Pancreas (tissue), 10 donors: ENCODE measurements around the gene PHLDB1. TPM values are rescaled to one million over a fixed set of nuclear protein-coding genes. Genes with fewer than 3 reads are reported as not detected.
"Not testable (repeated sequence)": the region's sequence is repeated elsewhere in the genome, so short reads cannot be mapped to it uniquely, and the experiment has no call there.

Source experiments
- ATAC-seq, 4 donors: fragments of 200-7000 bp; cut with Tn5 transposase; one replicate each; pipeline versions ENCODE4 v1.8.0 to v1.9.1; 2020; ENCODE audit warnings: mild to moderate bottlenecking in 4 of 4, moderate library complexity in 4 of 4
- DNase-seq, 6 donors: peaks; one replicate each; pipeline ENCODE4 v3.0.0-alpha.2; 2020
- FAIRE-seq: peaks from 2 replicates; lab custom pipeline; 2012; peaks lifted over from hg19 to GRCh38; lab: Jason Lieb, UNC
- H3K27ac ChIP-seq, 4 donors: fragments of 200-600 bp; sonication (generic); 1 replicate in 3 of 4; 2 replicates in 1 of 4; pipeline versions ENCODE4 v1.5.0 to v1.8.0; 2020
- H3K27me3 ChIP-seq, 4 donors: fragments of 200-600 bp; one replicate each; pipeline ENCODE4 v1.8.0; 2021
- H3K36me3 ChIP-seq, 3 donors: fragments of 200-600 bp; sonication (generic) in 1 of 3; one replicate each; pipeline versions ENCODE4 v1.5.0 to v1.8.0; 2020 to 2021
- H3K4me1 ChIP-seq, 3 donors: fragments of 200-600 bp; one replicate each; pipeline ENCODE4 v1.8.0; 2021
- H3K4me3 ChIP-seq, 4 donors: fragments of 200-600 bp; sonication (generic) in 2 of 4; one replicate each; pipeline versions ENCODE4 v1.5.0 to v1.8.0; 2020 to 2021
- H3K9me3 ChIP-seq, 4 donors: fragments of 200-600 bp; one replicate each; pipeline ENCODE4 v1.8.0; 2021
- CTCF ChIP-seq, 4 donors: fragments of 200-600 bp; sonication (generic) in 3 of 4; IDR thresholded peaks; one replicate each; pipeline versions ENCODE4 v1.5.0 to v1.8.0; 2021; ENCODE audit warnings: antibody characterized with exemption in 4 of 4
- WGBS, 2 donors: extraction: QIAGEN DNeasy Blood & Tissue Kit; methylation state at CpG; one replicate each; pipeline ENCODE4 v1.1.7; 2013; 5-methylcytosine and 5-hydroxymethylcytosine counted together
- intact Hi-C, 3 donors: fragments of 100-400 bp; cut with DNase I; formaldehyde crosslinking; loops; one replicate each; pipeline versions ENCODE4 v1.11.1 to v1.14.2; 2022
- polyA plus RNA-seq, 2 donors: library from polyadenylated mRNA; stranded (reverse); fragments of 200-250 nt; gene quantifications; one replicate each; pipeline ENCODE4 v1.2.3, GENCODE V29; 2013
- total RNA-seq, 6 donors: library from RNA; stranded (reverse); fragmentation: NEBNext Ultra II Directional in 4 of 6; extraction: Animal tissue kit (Norgen Biotek cat#: 25700) in 4 of 6; gene quantifications; one replicate each; pipeline versions ENCODE4 v1.2.1 to v1.2.4, GENCODE V29; 2021 to 2023
- donor health status: healthy with polysubstance abuse.
- donor health status: DM: no; HTN: no; CAD: no; lungs with moderate emphysema.
- donor health status: DM: no; HTN: no; CAD: no.
- donor health status: control.
- donor health status: control.
- donor health status: Bipolar disorder and iron deficiency.
- donor health status: DM: yes; HTN: yes; CAD: no.
- donor health status: DM: no; HTN: no; CAD: no.
- donor health status: DM: no; HTN: no; CAD: no.
- donor health status: DM: yes; HTN: yes; CAD: no.

Gene PHLDB1
- total and polyA plus RNA-seq, 8 donors: 29.3 to 153 (median 48.0) TPM

GRCh38 chr11:118596224-118597146, 10.9 kb upstream of the PHLDB1 start:
- intact Hi-C loops: no loop called here
- 85 to 88% methylated on average over 16 of the region's 16 CpGs for WGBS, 2 donors
- FAIRE-seq (no peak), DNase-seq (no peak), ATAC-seq (no peak)
- Histone ChIP-seq H3K36me3 (peaks cover 9 to 97% (median 59%) of the 10 kb centered on the region in 3 donors), H3K4me1 (no peaks in the 10 kb centered on the region), H3K4me3 (no peak overlapping the region), H3K27me3 (no peaks in the 10 kb centered on the region), H3K9me3 (no peaks in the 10 kb centered on the region), H3K27ac (no peak overlapping the region)
- TF ChIP-seq CTCF (IDR thresholded peaks at IDR 0.05): no peak

GRCh38 chr11:118597556-118597955, 9.9 kb upstream of the PHLDB1 start:
- 68 to 71% methylated on average over 9 of the region's 9 CpGs for WGBS, 2 donors
- no peak for ATAC-seq

GRCh38 chr11:118602331-118602730, 5.1 kb upstream of the PHLDB1 start:
- Histone ChIP-seq H3K27me3 (no peaks in the 10 kb centered on the region), H3K9me3 (no peaks in the 10 kb centered on the region), H3K4me1 (no peaks in the 10 kb centered on the region), H3K36me3 (peaks cover 12 to 50% (median 32%) of the 10 kb centered on the region in 3 donors), H3K27ac (no peak overlapping the region), H3K4me3 (no peak overlapping the region)
- 78 to 89% methylated on average over 3 of the region's 3 CpGs for WGBS, 2 donors
- intact Hi-C loops: no loop called here
- TF ChIP-seq CTCF (IDR thresholded peaks at IDR 0.05): no peak
- FAIRE-seq (no peak), ATAC-seq (no peak), DNase-seq (peak in 1 of 6 donors; percentile 23)

More at GRCh38 chr11:118597556-118597955, 9.9 kb upstream of the PHLDB1 start:
- intact Hi-C loops: no loop called here
- DNase-seq: peak in 1 of 6 donors; percentile 10
- Histone ChIP-seq H3K4me3 (no peak overlapping the region), H3K36me3 (peaks cover 12 to 97% (median 65%) of the 10 kb centered on the region in 3 donors), H3K9me3 (no peaks in the 10 kb centered on the region), H3K27ac (no peak overlapping the region), H3K27me3 (no peaks in the 10 kb centered on the region), H3K4me1 (no peaks in the 10 kb centered on the region)
- no peak for FAIRE-seq
- TF ChIP-seq CTCF (IDR thresholded peaks at IDR 0.05): no peak

GRCh38 chr11:118603709-118604108, 3.7 kb upstream of the PHLDB1 start:
- WGBS, 2 donors: 88 to 95% methylated on average over 8 of the region's 8 CpGs

GRCh38 chr11:118604566-118604965, 2.8 kb upstream of the PHLDB1 start:
- no peak overlapping the region for H3K4me3 ChIP-seq
- ATAC-seq (no peak), FAIRE-seq (no peak), DNase-seq (no peak)
- no peak for TF ChIP-seq CTCF (IDR thresholded peaks at IDR 0.05)
- no peaks in the 10 kb centered on the region for H3K4me1 ChIP-seq
- intact Hi-C loops: no loop called here
- H3K27me3 ChIP-seq: no peaks in the 10 kb centered on the region
- H3K9me3 ChIP-seq: no peaks in the 10 kb centered on the region
- H3K36me3 ChIP-seq: peaks cover 12 to 30% (median 22%) of the 10 kb centered on the region in 3 donors
- peak overlapping the region in 3 of 4 donors; percentile 9 to 56 (median 22) for H3K27ac ChIP-seq
- 48 to 67% methylated on average over 3 of the region's 3 CpGs for WGBS, 2 donors

More at GRCh38 chr11:118603709-118604108, 3.7 kb upstream of the PHLDB1 start:
- intact Hi-C loops, H3K27me3 ChIP-seq, ATAC-seq, H3K4me3 ChIP-seq, FAIRE-seq, H3K9me3 ChIP-seq, H3K4me1 ChIP-seq, H3K27ac ChIP-seq: not testable (repeated sequence)
- DNase-seq: peak in 1 of 6 donors; percentile 15
- H3K36me3 ChIP-seq: peaks cover 12 to 36% (median 28%) of the 10 kb centered on the region in 3 donors
